Uterus (tissue), 4 donors: ENCODE results near the gene CHST11. TPM values are rescaled to one million over a fixed set of nuclear protein-coding genes. Genes with fewer than 3 reads are reported as not detected.

Experiments
- DNase-seq, 2 donors: peaks; one replicate each; pipeline ENCODE4 v3.0.0-alpha.2; 2019 to 2020
- H3K27ac ChIP-seq, 2 donors: fragments of 200-600 bp; sonication (generic); 1 replicate in 1 of 2; 2 replicates in 1 of 2; pipeline ENCODE4 v1.5.1; 2016 to 2018
- H3K27me3 ChIP-seq, 2 donors: fragments of 200-600 bp; sonication (generic); one replicate each; pipeline ENCODE4 v1.5.1; 2018 to 2019; ENCODE audit warnings: control low read depth in 1 of 2
- H3K36me3 ChIP-seq, 2 donors: fragments of 200-600 bp; sonication (generic); one replicate each; pipeline ENCODE4 v1.5.1; 2019; ENCODE audit warnings: control low read depth in 1 of 2
- H3K4me1 ChIP-seq, 2 donors: fragments of 200-600 bp; sonication (generic); one replicate each; pipeline ENCODE4 v1.5.1; 2018 to 2019; ENCODE audit warnings: control low read depth in 1 of 2
- H3K4me3 ChIP-seq, 2 donors: fragments of 200-600 bp; sonication (generic); 1 replicate in 1 of 2; 2 replicates in 1 of 2; pipeline ENCODE4 v1.5.1; 2018 to 2019; ENCODE audit warnings: mild to moderate bottlenecking in 1 of 2
- H3K9me3 ChIP-seq, 2 donors: fragments of 200-600 bp; sonication (generic); one replicate each; pipeline ENCODE4 v1.5.1; 2019; ENCODE audit warnings: control low read depth in 1 of 2
- POLR2A ChIP-seq, 2 donors: fragments of 450-650 bp; IDR thresholded peaks; one replicate each; pipeline ENCODE4 v1.6.1; 2016; ENCODE audit warnings: antibody characterized with exemption in 2 of 2, mild to moderate bottlenecking in 1 of 2, moderate library complexity in 1 of 2
- intact Hi-C: fragments of 100-400 bp; cut with DNase I; formaldehyde crosslinking; loops from one replicate; pipeline ENCODE4 v1.15.1; 2023; ENCODE audit warnings: low total_unique reads
- total RNA-seq, 4 donors: library from RNA; depleted of rRNA in 3 of 4; stranded (reverse); fragments of >200 nt in 3 of 4; gene quantifications; one replicate each; pipeline versions ENCODE4 v1.1.0 to v1.2.4, GENCODE V29; 2014 to 2023
- TF ChIP-seq, protein P1 (sequence below), 4 experiments: fragments of 200-600 bp in 2 of 4; fragments of 450-650 bp in 2 of 4; sonication (generic) in 2 of 4; IDR thresholded peaks; one replicate each; pipeline ENCODE4 v1.5.1; 2016 to 2019; ENCODE audit warnings: antibody characterized with exemption in 4 of 4, mild to moderate bottlenecking in 2 of 4, moderate library complexity in 1 of 4
- donor health status: DM: yes; HTN: yes; CAD: no.

CHST11 gene
- total RNA-seq, 4 donors from 2014 or later = 21.0 to 82.1 (median 58.7) TPM

DNA sequence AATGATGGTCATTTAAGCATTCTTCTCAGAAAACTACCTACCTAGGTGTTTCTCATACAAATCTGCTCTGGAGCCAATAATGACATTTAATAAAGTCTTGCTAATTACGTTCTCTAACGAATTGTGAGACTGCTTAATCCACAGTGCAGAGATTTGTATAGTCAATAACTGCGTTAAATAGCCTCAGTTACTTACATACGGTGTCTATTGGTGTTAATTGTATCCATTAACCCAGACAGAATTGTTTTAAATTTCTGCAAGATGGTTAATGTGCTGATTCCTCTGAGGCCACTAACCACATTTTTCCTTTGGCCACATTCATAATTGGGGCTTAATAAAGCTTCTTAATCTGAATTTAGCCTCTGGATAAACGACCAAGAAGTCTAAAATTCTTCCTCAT is 329.6 kb downstream of the CHST11 start:
- intact Hi-C loops = no loop called here
- no peaks in the 10 kb centered on the region for H3K27me3 ChIP-seq

DNA sequence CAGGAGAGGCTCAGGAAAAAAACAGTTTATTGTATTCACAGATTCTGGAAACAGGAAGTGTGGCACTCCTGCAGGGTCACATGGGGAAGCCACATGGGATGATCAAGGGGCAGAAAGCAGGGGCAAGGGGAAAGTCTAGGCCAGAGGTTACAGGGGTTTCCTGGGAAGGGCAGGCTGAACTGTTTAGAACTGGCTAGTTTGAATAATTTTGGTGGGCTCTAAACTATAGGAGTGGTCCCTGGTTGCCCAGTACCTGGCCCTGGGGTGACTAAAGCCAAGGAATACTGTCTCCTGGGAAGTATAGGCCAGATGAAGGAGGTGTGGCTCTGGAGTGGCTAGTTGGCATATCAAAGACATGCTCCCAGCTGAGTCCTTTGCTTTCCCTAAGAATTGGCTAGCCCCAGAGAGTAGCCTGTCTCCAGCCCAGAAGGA is 332.1 kb downstream of the CHST11 start:
- H3K36me3 ChIP-seq = no peaks in the 10 kb centered on the region
- no peak for DNase-seq
- H3K27me3 ChIP-seq = no peaks in the 10 kb centered on the region
- no peak for TF ChIP-seq POLR2A (IDR thresholded peaks at IDR 0.05)
- TF ChIP-seq, protein P1, sequence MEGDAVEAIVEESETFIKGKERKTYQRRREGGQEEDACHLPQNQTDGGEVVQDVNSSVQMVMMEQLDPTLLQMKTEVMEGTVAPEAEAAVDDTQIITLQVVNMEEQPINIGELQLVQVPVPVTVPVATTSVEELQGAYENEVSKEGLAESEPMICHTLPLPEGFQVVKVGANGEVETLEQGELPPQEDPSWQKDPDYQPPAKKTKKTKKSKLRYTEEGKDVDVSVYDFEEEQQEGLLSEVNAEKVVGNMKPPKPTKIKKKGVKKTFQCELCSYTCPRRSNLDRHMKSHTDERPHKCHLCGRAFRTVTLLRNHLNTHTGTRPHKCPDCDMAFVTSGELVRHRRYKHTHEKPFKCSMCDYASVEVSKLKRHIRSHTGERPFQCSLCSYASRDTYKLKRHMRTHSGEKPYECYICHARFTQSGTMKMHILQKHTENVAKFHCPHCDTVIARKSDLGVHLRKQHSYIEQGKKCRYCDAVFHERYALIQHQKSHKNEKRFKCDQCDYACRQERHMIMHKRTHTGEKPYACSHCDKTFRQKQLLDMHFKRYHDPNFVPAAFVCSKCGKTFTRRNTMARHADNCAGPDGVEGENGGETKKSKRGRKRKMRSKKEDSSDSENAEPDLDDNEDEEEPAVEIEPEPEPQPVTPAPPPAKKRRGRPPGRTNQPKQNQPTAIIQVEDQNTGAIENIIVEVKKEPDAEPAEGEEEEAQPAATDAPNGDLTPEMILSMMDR (IDR thresholded peaks at IDR 0.05) = no peak
- H3K4me1 ChIP-seq = peaks cover 0 to 3% of the 10 kb centered on the region in 2 donors
- no peak overlapping the region for H3K27ac ChIP-seq
- no peaks in the 10 kb centered on the region for H3K9me3 ChIP-seq
- intact Hi-C loops = no loop called here
- no peak overlapping the region for H3K4me3 ChIP-seq

More for the DNA sequence above, 329.6 kb downstream of the CHST11 start:
- Histone ChIP-seq H3K9me3 (no peaks in the 10 kb centered on the region), H3K36me3 (no peaks in the 10 kb centered on the region), H3K27ac (no peak overlapping the region), H3K4me3 (no peak overlapping the region), H3K4me1 (no peaks in the 10 kb centered on the region)
- DNase-seq = no peak
- no peak for TF ChIP-seq POLR2A (IDR thresholded peaks at IDR 0.05)
- TF ChIP-seq, protein P1 (IDR thresholded peaks at IDR 0.05) = no peak

DNA sequence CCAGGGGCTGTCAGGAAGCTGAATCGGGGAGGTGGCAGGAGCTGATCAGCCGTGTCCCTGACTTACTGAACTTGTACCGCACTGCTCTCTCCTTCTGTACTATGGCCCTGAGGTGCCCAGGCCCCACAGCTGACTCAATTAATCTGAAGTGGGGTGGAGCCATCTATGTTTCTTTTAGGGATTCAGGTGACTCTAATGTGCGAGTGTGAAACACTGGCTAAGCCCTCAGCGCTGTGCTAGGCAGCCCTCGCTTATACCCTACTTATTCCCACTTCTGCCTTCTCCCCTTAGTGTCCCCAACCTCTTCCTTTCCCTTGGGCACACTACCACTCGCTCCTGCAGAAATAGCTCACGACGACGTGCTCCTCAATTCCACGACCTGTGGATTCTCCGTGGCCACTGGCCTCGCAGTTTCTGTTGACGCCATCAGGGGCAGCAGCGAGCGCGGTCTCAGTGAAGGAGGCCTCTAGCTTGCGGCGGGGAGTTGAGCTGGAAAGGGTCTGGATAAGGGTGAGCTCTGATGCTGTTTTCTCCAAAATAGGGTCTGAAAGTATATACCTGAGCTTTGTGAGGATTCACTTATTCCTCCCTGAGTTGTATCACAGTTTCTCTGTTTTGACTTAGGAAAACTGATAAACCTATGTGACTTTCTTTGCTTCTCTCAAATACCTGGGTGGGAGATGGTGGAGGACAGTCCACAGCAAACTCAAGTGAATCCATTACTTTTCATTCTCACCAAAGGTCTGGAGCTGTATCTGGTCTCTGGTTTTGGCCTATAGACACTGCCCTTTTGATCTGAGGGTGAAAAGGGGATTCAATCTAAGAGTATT is 333.8 kb downstream of the CHST11 start:
- H3K4me1 ChIP-seq = peaks cover 0 to 3% of the 10 kb centered on the region in 2 donors
- H3K36me3 ChIP-seq = no peaks in the 10 kb centered on the region
- no peaks in the 10 kb centered on the region for H3K9me3 ChIP-seq
- TF ChIP-seq POLR2A (IDR thresholded peaks at IDR 0.05) = no peak
- TF ChIP-seq, protein P1 (IDR thresholded peaks at IDR 0.05) = peak; percentile 29 to 74 (median 50)
- intact Hi-C loops = no loop called here
- DNase-seq = peak; percentile 30 to 37
- H3K27me3 ChIP-seq = no peaks in the 10 kb centered on the region
- H3K4me3 ChIP-seq = no peak overlapping the region
- H3K27ac ChIP-seq = no peak overlapping the region

- H3K9me3 ChIP-seq = no peaks in the 10 kb centered on the region
- TF ChIP-seq, protein P1 (IDR thresholded peaks at IDR 0.05) = no peak
- no peak for TF ChIP-seq POLR2A (IDR thresholded peaks at IDR 0.05)
- H3K27me3 ChIP-seq = no peaks in the 10 kb centered on the region
- peaks cover 0 to 3% of the 10 kb centered on the region in 2 donors for H3K4me1 ChIP-seq
- H3K36me3 ChIP-seq = no peaks in the 10 kb centered on the region
- peak; percentile 55 to 57 for DNase-seq
- intact Hi-C loops = no loop called here
- H3K27ac ChIP-seq = peak overlapping the region in 1 of 2 donors; percentile 3
- H3K4me3 ChIP-seq = no peak overlapping the region
Observed at GRCh38 chr12:104792570-104792969, 335.8 kb downstream of the CHST11 start.

DNA sequence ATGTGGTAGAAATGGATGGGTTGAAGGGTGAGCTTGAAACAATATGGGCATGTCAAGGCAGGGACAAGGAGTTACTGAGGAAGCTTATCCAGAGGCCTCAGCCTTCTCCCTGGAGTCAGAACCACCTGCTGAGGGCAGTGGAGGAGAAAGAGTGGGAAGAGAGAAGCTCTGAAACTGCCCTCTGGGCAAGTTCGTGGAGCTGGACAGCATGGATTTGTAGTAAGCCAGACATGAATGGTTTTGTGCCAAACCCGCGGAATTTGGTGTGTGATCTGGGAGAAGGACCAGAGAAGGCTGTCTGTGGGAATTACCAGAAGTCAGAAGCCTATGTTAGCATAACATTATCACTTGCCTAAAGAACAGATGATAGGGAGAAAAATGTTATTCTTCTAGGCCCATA is 336.5 kb downstream of the CHST11 start:
- intact Hi-C loops = no loop called here
- Histone ChIP-seq H3K27me3 (no peaks in the 10 kb centered on the region), H3K36me3 (no peaks in the 10 kb centered on the region), H3K4me3 (no peak overlapping the region), H3K27ac (peak overlapping the region in 1 of 2 donors; percentile 3), H3K4me1 (peaks cover 0 to 3% of the 10 kb centered on the region in 2 donors), H3K9me3 (no peaks in the 10 kb centered on the region)
- peak in 1 of 2 donors; percentile 17 for DNase-seq
- TF ChIP-seq, protein P1 (IDR thresholded peaks at IDR 0.05) = no peak
- no peak for TF ChIP-seq POLR2A (IDR thresholded peaks at IDR 0.05)
